C4-2B (cell line): ENCODE results near the gene GARRE1.

Source experiments
- CTCF ChIP-seq: fragments of 450-650 bp; conservative IDR thresholded peaks from 2 replicates; pipeline ENCODE4 v1.5.1; 2017; ENCODE audit warnings: mild to moderate bottlenecking
- ZFX ChIP-seq: fragments of 450-650 bp; IDR thresholded peaks from 2 replicates; pipeline ENCODE4 v1.6.1; 2017

GRCh38 chr19:34243876-34244578 lies 10.3 kb upstream of the GARRE1 start:
- TF ChIP-seq CTCF (no peak), ZFX (no peak)
